ENCODE results near the gene AP1B1. TPM values are rescaled to one million over a fixed set of nuclear protein-coding genes. Genes with fewer than 3 reads are reported as not detected.

Gene AP1B1
- total and polyA plus RNA-seq, 4 donors, result 17.6 to 63.4 (median 44.0) TPM

DNA sequence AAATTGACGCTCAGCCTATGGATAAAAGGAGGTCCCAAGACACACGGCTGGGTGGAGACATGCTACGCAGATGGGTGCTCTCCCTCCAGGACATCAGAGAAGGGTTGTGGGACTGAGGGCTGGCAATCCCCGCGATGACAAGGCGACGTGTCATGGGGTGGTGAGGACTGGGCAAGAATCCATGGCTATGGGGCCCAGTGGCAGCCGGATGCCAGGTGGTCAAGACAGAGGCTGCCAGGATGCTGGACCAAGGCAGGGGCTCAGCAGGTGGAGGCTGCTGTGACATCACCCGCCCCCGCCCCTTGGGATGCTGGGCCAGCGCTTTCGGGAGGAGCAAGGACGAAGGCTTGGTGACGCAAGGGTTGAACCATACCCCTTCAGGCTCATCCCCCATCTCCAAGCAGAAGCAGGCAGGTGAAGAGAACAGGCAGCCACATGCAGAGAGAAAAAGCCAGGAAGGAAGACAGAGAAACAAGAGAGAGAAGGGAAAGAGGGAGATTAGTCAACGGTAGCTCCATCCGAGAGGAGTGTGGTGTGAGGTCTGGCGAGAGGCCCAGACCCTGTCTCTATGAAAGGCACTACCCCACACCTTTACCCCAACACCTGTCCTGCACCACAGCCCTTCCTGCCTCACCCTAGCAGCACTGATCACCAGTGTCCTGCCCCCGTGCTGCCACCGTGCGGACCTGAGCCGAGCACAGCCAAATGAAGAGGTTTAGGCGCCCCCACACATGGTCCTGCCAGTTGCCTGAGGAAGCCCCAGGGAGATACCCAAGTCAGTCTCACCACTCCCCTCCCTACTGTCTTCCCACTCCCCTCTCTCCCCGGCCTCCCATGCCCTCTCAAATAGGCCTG lies 48.8 kb downstream of the AP1B1 start:
- TF ChIP-seq HNF4A (conservative IDR thresholded peaks at IDR 0.05) (no peak), HNF4G (IDR thresholded peaks at IDR 0.05) (no peak), MAX (IDR thresholded peaks at IDR 0.05) (no peak), EGR1 (IDR thresholded peaks at IDR 0.05; ENCODE audit: low read depth in 2 of 2) (no peak), FOXA1 (IDR thresholded peaks at IDR 0.05) (no peak), REST (IDR thresholded peaks at IDR 0.05) (no peak)
- TF ChIP-seq, protein P1, sequence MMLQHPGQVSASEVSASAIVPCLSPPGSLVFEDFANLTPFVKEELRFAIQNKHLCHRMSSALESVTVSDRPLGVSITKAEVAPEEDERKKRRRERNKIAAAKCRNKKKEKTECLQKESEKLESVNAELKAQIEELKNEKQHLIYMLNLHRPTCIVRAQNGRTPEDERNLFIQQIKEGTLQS (IDR thresholded peaks at IDR 0.05), result no peak
- Histone ChIP-seq H3K4me1 (ENCODE audit: control insufficient read depth in 4 of 4, insufficient read depth in 4 of 4, low read length in 3 of 4) (peaks cover 8 to 51% (median 41%) of the 10 kb centered on the region in 4 donors), H3K36me3 (ENCODE audit: control insufficient read depth in 4 of 4, insufficient read depth in 3 of 4, low read depth in 1 of 4, low read length in 3 of 4) (peaks cover 12 to 39% (median 19%) of the 10 kb centered on the region in 4 donors), H3K9ac (ENCODE audit: low read depth in 1 of 2, low read length in 2 of 2) (no peak overlapping the region), H3K27ac (ENCODE audit: low read depth in 1 of 2, low read length in 2 of 2) (no peak overlapping the region), H3K9me3 (ENCODE audit: control insufficient read depth in 4 of 4, low read length in 3 of 4) (no peaks in the 10 kb centered on the region), H3K4me3 (ENCODE audit: low read depth in 1 of 3, low read length in 3 of 3) (no peak overlapping the region), H3K27me3 (ENCODE audit: control insufficient read depth in 4 of 4, insufficient read depth in 4 of 4, low read length in 3 of 4) (no peaks in the 10 kb centered on the region)
- no peak for DNase-seq (ENCODE audit: low spot score)
- 97% methylated on average over 23 of the region's 23 CpGs for WGBS

DNA sequence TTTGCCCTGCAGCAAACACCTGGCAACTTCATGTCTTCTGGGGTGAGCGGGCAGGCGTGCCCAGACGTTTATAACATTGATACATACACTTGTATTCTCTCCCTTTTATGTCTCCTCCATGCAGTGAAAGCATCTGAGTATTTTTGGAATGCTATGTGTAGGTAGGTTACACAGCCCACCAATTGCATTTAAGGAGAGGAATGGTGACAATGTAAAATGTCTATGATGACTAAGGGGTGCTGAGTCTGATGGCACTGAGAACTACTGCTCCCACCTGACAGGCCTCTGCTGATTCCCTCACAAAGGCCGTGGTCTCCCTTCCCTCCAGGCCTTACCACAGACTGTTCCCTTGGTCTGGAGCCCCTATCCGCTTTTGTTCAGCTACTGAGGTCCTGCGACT lies 50.0 kb downstream of the AP1B1 start:
- WGBS, result 87% methylated on average over 6 of the region's 6 CpGs
- Histone ChIP-seq H3K4me1 (ENCODE audit: control insufficient read depth in 4 of 4, insufficient read depth in 4 of 4, low read length in 3 of 4) (peaks cover 5 to 45% (median 37%) of the 10 kb centered on the region in 4 donors), H3K4me3 (ENCODE audit: low read depth in 1 of 3, low read length in 3 of 3) (no peak overlapping the region), H3K9ac (ENCODE audit: low read depth in 1 of 2, low read length in 2 of 2) (no peak overlapping the region), H3K9me3 (ENCODE audit: control insufficient read depth in 4 of 4, low read length in 3 of 4) (no peaks in the 10 kb centered on the region), H3K36me3 (ENCODE audit: control insufficient read depth in 4 of 4, insufficient read depth in 3 of 4, low read depth in 1 of 4, low read length in 3 of 4) (peaks cover 12 to 41% (median 19%) of the 10 kb centered on the region in 4 donors), H3K27me3 (ENCODE audit: control insufficient read depth in 4 of 4, insufficient read depth in 4 of 4, low read length in 3 of 4) (no peaks in the 10 kb centered on the region), H3K27ac (ENCODE audit: low read depth in 1 of 2, low read length in 2 of 2) (no peak overlapping the region)
- DNase-seq (ENCODE audit: low spot score), result no peak
- TF ChIP-seq MAX (IDR thresholded peaks at IDR 0.05), result no peak
- TF ChIP-seq JUND (IDR thresholded peaks at IDR 0.05), result no peak
- TF ChIP-seq HNF4G (IDR thresholded peaks at IDR 0.05), result no peak
- no peak for TF ChIP-seq YY1 (IDR thresholded peaks at IDR 0.05)
- TF ChIP-seq, protein P1 (IDR thresholded peaks at IDR 0.05), result no peak
- TF ChIP-seq EGR1 (IDR thresholded peaks at IDR 0.05; ENCODE audit: low read depth in 2 of 2), result no peak
- no peak for TF ChIP-seq SP1 (IDR thresholded peaks at IDR 0.05)
- TF ChIP-seq FOXA2 (IDR thresholded peaks at IDR 0.05), result no peak
